ENCODE results near the gene CSH2.
"Not testable (repeated sequence)": the region's sequence is repeated elsewhere in the genome, so short reads cannot be mapped to it uniquely, and the experiment has no call there.

CSH2 gene

GRCh38 chr17:63896524-63897354 lies 23.3 kb upstream of the CSH2 start, which contains the start of gene CSH1:
CSH1 (minus strand) TSS chr17:63896574; CDS start chr17:63896511, 63 bp downstream.
- DNase-seq: not testable (repeated sequence)

GRCh38 chr17:63894821-63895220 lies 21.3 kb upstream of the CSH2 start:
- not testable (repeated sequence) for DNase-seq

- not testable (repeated sequence) for DNase-seq
Measured at GRCh38 chr17:63894021-63894420, 20.5 kb upstream of the CSH2 start.

DNA sequence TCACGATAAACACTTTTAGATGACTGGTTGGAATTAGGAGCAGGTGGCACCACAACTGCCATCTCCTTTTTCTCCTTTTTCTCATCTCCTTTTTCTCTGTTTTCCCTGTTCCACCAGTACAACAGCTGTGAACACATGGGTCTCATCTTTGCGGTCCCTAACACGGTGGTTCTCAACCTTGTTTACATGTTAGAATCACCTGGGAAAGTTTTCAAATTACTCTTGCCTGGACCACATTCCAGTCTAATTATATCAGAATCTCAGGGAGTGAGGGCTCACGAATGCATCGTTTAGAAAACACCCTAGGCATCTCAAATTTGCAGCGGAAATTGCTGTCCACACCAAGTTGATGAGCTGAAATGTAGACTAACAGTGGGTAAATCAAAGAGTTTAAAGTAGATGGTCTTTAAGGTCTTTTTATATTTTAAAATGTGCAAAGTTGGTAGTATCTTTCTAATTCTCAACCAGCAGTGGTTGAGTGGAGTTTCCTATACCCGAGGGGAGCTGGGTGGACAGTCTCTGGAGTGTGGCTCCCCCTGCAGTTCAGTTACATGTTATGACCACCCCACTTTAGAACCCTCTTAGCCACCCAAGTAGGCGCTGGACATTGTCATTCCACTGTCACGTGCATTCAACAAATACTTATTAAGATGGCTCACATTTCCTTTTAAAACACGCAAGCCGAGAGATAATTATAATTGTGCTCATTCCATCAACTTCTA lies 19.0 kb upstream of the CSH2 start:
- DNase-seq: not testable (repeated sequence)

- DNase-seq: not testable (repeated sequence)
Measured at GRCh38 chr17:63889026-63889848, 15.8 kb upstream of the CSH2 start.

DNA sequence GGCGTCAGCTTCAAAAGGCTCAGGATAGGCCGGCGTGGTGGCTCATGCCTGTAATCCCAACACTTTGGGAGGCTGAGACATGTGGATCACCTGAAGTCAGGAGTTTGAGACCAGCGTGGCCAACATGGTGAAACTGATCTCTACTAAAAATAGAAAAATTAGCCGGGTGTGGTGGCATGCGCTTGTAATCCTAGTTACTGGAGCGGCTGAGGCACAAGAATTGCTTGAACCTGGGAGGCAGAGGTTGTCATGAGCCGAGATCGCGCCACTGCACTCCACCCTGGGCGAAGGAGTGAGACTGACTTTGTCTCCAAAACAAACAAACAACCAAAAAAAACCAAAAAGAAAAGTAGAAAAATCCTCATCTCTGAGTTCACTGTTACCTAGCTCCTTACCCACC lies 11.6 kb upstream of the CSH2 start:
- not testable (repeated sequence) for DNase-seq

- DNase-seq: not testable (repeated sequence)
Measured at GRCh38 chr17:63882626-63883126, 9.2 kb upstream of the CSH2 start.

GRCh38 chr17:63881935-63882601 lies 8.6 kb upstream of the CSH2 start, which contains the start of gene GH2:
GH2 (minus strand) TSS chr17:63881944; CDS start chr17:63881801, 143 bp downstream.
- peak; percentile 5 for DNase-seq

- not testable (repeated sequence) for DNase-seq
Measured at GRCh38 chr17:63881337-63881736, 7.9 kb upstream of the CSH2 start.

DNA sequence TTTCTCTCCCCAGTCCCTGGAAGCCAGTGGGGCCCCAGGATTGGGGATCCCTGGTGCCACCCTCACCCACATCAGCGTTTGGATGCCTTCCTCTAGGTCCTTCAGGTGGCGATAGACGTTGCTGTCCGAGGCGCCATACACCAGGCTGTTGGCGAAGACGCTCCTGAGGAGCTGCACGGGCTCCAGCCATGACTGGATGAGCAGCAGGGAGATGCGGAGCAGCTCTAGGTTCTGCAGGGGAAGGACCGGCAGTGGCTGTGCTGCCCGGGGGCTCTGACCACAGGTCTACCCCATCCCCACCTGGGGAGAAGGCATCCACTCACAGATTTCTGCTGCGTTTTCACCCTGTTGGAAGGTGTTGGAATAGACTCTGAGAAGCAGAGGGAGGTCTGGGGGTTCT lies 7.2 kb upstream of the CSH2 start:
- no peak for DNase-seq

GRCh38 chr17:63878413-63878812 lies 4.9 kb upstream of the CSH2 start:
- not testable (repeated sequence) for DNase-seq

- not testable (repeated sequence) for DNase-seq
Measured at GRCh38 chr17:63874693-63875092, 1.2 kb upstream of the CSH2 start.

DNA sequence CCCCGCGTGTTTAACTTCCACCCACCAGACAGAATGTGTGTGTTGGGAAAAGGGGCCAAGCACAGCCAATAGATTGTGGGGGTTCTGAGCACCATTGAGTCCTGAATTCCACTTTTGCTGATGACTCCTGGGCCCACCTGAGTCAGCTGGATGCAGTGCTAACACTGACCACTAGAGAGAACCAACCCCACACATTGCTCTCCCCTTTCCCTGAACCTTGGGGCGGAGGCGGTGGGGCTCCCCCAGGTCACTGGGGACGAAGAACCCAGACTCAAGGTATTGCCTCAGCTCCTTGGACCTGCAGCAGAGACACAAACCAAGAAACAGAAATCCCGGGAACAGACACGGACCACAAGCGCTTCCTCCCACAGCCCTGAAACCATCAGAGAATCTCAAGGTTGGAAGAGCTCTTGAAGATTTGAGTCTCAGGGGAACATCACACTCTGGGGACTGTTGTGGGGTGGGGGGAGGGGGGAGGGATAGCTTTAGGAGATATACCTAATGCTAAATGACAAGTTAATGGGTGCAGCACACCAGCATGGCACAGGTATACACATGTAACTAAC lies 667 bp upstream of the CSH2 start:
- DNase-seq: not testable (repeated sequence)

DNA sequence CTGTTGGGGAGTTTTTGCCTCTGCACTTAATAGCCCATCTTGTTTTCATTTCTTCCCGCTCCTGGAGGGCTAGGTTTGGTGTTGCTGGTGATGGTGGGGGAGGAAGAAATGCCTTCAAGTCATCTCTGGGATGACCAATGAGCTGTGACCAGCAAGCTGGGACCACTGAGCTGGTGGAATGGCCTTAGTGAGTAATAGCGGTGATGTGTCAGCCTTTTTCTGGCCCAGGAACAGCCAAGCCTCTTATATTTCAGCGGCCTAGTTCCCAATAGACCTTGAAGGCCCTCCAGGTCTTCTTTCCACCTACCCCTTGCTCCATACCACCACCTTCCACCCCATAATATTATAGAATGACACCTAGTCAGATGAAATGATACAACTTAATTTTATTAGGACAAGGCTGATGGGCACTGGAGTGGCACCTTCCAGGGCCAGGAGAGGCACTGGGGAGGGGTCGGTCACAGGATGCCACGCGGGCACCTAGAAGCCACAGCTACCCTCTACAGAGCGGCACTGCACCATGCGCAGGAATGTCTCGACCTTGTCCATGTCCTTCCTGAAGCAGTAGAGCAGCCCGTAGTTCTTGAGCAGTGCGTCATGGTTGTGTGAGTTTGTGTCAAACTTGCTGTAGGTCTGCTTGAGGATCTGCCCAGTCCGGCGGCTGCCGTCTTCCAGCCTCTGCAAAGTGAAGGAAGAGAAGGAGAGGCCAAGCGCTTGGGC lies 1.7 kb downstream of the CSH2 start:
- not testable (repeated sequence) for DNase-seq

DNA sequence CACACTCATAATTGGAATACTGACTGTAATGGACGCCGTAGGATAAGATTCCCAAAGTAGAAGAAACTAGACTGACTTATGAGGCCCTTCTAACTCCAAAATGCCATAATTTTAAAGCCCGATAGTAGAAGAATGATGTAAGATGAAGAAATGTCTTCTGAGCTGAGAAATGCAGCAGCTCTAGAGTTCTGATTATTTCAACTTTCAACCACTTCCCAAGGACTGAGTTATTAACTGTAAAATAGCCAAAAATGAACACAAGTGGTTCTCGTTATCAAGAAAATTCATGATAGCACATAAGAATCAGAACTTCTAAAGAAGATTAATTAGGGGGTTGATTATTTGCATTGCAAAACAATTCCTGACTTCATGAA lies 3.2 kb downstream of the CSH2 start:
- not testable (repeated sequence) for DNase-seq

GRCh38 chr17:63869491-63870291 lies 3.8 kb downstream of the CSH2 start:
- DNase-seq: not testable (repeated sequence)

- DNase-seq: not testable (repeated sequence)
Measured at GRCh38 chr17:63866625-63867024, 6.9 kb downstream of the CSH2 start.

DNA sequence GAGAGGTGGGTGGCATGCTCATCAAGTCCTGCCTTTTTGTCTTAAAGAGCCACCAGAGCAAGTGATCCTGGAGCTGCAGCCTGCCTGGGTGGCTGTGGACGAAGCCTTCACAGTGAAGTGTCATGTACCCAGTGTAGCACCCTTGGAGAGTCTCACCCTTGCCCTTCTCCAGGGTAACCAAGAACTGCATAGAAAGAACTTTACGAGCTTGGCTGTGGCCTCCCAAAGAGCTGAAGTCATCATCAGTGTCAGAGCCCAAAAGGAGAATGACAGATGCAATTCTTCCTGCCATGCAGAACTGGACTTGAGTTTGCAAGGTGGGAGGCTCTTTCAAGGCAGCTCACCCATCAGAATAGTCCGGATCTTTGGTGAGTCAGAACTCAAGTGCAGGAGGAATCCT lies 14.2 kb downstream of the CSH2 start:
- DNase-seq: no peak

GRCh38 chr17:63856425-63856824 lies 17.1 kb downstream of the CSH2 start:
- DNase-seq: not testable (repeated sequence)

- DNase-seq: no peak
Measured at GRCh38 chr17:63855185-63855584, 18.3 kb downstream of the CSH2 start.
